HepG2 (cell line): ENCODE measurements around the gene NFKBIZ. TPM values are rescaled to one million over a fixed set of nuclear protein-coding genes. Genes with fewer than 3 reads are reported as not detected.

ENCODE experiments used
- FOXO4 ChIP-seq: sonication (generic); formaldehyde crosslinking; conservative IDR thresholded peaks from 2 replicates; pipeline ENCODE4 v1.8.1; 2023; ENCODE audit warnings: missing genetic modification reagents
- ZFP41 ChIP-seq: sonication (generic); formaldehyde crosslinking; IDR thresholded peaks from 2 replicates; pipeline ENCODE4 v1.4.0; 2020; ENCODE audit warnings: mild to moderate bottlenecking, missing genetic modification reagents, borderline replicate concordance
- ZMYM3 ChIP-seq: sonication (generic); formaldehyde crosslinking; IDR thresholded peaks from 2 replicates; pipeline ENCODE4 v1.5.1; 2020; ENCODE audit warnings: mild to moderate bottlenecking, missing genetic modification reagents
- ZNF230 ChIP-seq: sonication (generic); formaldehyde crosslinking; IDR thresholded peaks from 2 replicates; pipeline ENCODE4 v1.4.0; 2020; ENCODE audit warnings: mild to moderate bottlenecking, missing genetic modification reagents
- ZNF296 ChIP-seq: sonication (generic); formaldehyde crosslinking; conservative IDR thresholded peaks from 2 replicates; pipeline ENCODE4 v1.5.0; 2020; ENCODE audit warnings: mild to moderate bottlenecking, missing genetic modification reagents
- ZNF460 ChIP-seq: sonication (generic); formaldehyde crosslinking; IDR thresholded peaks from 2 replicates; pipeline ENCODE4 v1.5.1; 2020; ENCODE audit warnings: missing genetic modification reagents, mild to moderate bottlenecking, borderline replicate concordance
- ZNF652 ChIP-seq: IDR thresholded peaks from 2 replicates; pipeline ENCODE4 v1.6.1; 2016; ENCODE audit warnings: low read depth, borderline replicate concordance
- polyA plus RNA-seq, 8 experiments: library from polyadenylated mRNA; depleted of rRNA in 3 of 8; stranded (reverse) in 7 of 8; unstranded in 1 of 8; fragments of >200 nt; fragmentation: Illumina TruSeq in 4 of 8; extraction: Trizol in 4 of 8; gene quantifications; 2 replicates each; pipeline versions ENCODE4 v1.2.1 to v1.2.3, GENCODE V29; 2011 to 2016; ENCODE audit warnings: low read depth in 4 of 8, missing spikeins in 1 of 8, mixed read lengths in 1 of 8; ENCODE audit not compliant: insufficient read depth in 1 of 8
- total RNA-seq, 5 experiments: library from RNA; depleted of rRNA; stranded (reverse); fragments of >200 nt; fragmentation: Illumina TruSeq; extraction: Trizol; gene quantifications; 2 replicates each; pipeline ENCODE4 v1.2.3, GENCODE V29; 2016; ENCODE audit warnings: low read depth in 1 of 5
- TF ChIP-seq, protein P1 (sequence below): sonication (generic); formaldehyde crosslinking; IDR thresholded peaks from 2 replicates; pipeline ENCODE4 v1.4.0; 2020; ENCODE audit warnings: missing genetic modification reagents
- TF ChIP-seq, protein P2 (sequence below): sonication (generic); formaldehyde crosslinking; IDR thresholded peaks from 2 replicates; pipeline ENCODE4 v1.5.1; 2020; ENCODE audit warnings: mild to moderate bottlenecking, missing genetic modification reagents

The NFKBIZ gene
- total and polyA plus RNA-seq, 2 of the 13 experiments (the other 11 are each of a cell fraction or from before 2014, with no cell fraction given): 25.9 to 60.6 TPM

GRCh38 chr3:101807888-101808287 lies 41.4 kb upstream of the NFKBIZ start (continued):
- TF ChIP-seq, protein P1, sequence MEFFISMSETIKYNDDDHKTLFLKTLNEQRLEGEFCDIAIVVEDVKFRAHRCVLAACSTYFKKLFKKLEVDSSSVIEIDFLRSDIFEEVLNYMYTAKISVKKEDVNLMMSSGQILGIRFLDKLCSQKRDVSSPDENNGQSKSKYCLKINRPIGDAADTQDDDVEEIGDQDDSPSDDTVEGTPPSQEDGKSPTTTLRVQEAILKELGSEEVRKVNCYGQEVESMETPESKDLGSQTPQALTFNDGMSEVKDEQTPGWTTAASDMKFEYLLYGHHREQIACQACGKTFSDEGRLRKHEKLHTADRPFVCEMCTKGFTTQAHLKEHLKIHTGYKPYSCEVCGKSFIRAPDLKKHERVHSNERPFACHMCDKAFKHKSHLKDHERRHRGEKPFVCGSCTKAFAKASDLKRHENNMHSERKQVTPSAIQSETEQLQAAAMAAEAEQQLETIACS (CRISPR knock-in tag): no peak
- TF ChIP-seq FOXO4 (CRISPR knock-in tag): no peak
- no peak for TF ChIP-seq ZMYM3
- TF ChIP-seq ZFP41 (CRISPR knock-in tag): no peak
- TF ChIP-seq ZNF460 (CRISPR knock-in tag): no peak
- TF ChIP-seq ZNF652 (CRISPR knock-in tag): no peak
- TF ChIP-seq ZNF296: no peak
- TF ChIP-seq, protein P2, sequence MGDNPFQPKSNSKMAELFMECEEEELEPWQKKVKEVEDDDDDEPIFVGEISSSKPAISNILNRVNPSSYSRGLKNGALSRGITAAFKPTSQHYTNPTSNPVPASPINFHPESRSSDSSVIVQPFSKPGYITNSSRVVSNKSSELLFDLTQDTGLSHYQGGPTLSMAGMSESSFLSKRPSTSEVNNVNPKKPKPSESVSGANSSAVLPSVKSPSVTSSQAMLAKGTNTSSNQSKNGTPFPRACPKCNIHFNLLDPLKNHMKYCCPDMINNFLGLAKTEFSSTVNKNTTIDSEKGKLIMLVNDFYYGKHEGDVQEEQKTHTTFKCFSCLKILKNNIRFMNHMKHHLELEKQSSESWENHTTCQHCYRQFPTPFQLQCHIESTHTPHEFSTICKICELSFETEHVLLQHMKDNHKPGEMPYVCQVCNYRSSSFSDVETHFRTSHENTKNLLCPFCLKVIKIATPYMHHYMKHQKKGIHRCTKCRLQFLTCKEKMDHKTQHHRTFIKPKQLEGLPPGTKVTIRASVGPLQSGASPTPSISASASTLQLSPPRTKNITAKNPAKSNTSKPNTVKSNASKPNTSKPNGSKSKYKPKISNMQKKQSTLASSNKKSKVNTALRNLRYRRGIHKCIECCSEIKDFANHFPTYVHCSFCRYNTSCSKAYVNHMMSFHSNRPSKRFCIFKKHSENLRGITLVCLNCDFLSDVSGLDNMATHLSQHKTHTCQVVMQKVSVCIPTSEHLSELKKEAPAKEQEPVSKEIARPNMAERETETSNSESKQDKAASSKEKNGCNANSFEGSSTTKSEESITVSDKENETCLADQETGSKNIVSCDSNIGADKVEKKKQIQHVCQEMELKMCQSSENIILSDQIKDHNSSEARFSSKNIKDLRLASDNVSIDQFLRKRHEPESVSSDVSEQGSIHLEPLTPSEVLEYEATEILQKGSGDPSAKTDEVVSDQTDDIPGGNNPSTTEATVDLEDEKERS (CRISPR knock-in tag): no peak
- no peak for TF ChIP-seq ZNF230 (CRISPR knock-in tag)
